GM12878 (cell line): Measurements from ENCODE around the gene MUTYH. TPM values are rescaled to one million over a fixed set of nuclear protein-coding genes. Genes with fewer than 3 reads are reported as not detected.

Experiments
- ATAC-seq: fragments of 200-7000 bp; cut with Tn5 transposase; 3 replicates; pipeline ENCODE4 v1.9.1; 2020; ENCODE audit warnings: mild to moderate bottlenecking, moderate library complexity
- BruUV-seq: library from RNA; stranded (reverse); fragments of 400-500 nt; replicated peaks from 2 replicates; lab custom pipeline; 2021; lab: Mats Ljungman, UMichigan
- CTCF ChIA-PET: fragments of 300-600 bp; sonication (Branson Sonifier 250); formaldehyde crosslinking; extraction: SDS; loops from one replicate; lab custom pipeline; 2021; ENCODE audit warnings: inconsistent platforms; lab: Yijun Ruan, JAX
- POLR2A ChIA-PET: fragments of 350-600 bp; formaldehyde crosslinking; extraction: SDS; loops from one replicate; lab custom pipeline; 2021; ENCODE audit warnings: inconsistent platforms; lab: Charles Lee
- RAD21 ChIA-PET: fragments of 300-600 bp; sonication (Branson Sonifier 250); formaldehyde crosslinking; loops from one replicate; lab custom pipeline; 2023; ENCODE audit warnings: antibody characterized with exemption; ENCODE audit not compliant: unreplicated experiment; lab: Charles Lee
- SMC1A ChIA-PET: fragments of 300-600 bp; sonication (Branson Sonifier 250); formaldehyde crosslinking; loops from one replicate; lab custom pipeline; 2023; ENCODE audit not compliant: unreplicated experiment, uncharacterized antibody; lab: Charles Lee
- DNase-seq: peaks from one replicate; pipeline ENCODE4 v3.0.0-alpha.2; 2011; ENCODE audit warnings: low read depth, low spot score
- FAIRE-seq: peaks from 3 replicates; lab custom pipeline; 2011; peaks lifted over from hg19 to GRCh38; lab: Jason Lieb, UNC
- H2AFZ ChIP-seq: 2 replicates; pipeline ENCODE4 v1.6.0; 2011; ENCODE audit warnings: low read depth, low read length, control low read depth; ENCODE audit not compliant: control insufficient read depth
- H3K27ac ChIP-seq: 2 replicates; pipeline ENCODE4 v1.5.1; 2011; ENCODE audit warnings: control low read depth; ENCODE audit not compliant: control insufficient read depth, insufficient read depth
- H3K27me3 ChIP-seq, 2 experiments: replicated peaks in 1 of 2; 2 replicates each; pipeline versions ENCODE4 v1.6.0 to v1.6.1; 2011; ENCODE audit warnings: low read length in 1 of 2; ENCODE audit not compliant: control insufficient read depth in 2 of 2, insufficient read depth in 2 of 2
- H3K36me3 ChIP-seq, 2 experiments: 2 replicates each; pipeline ENCODE4 v1.5.1; 2011; ENCODE audit warnings: low read length in 1 of 2; ENCODE audit not compliant: control insufficient read depth in 2 of 2, insufficient read depth in 2 of 2
- H3K4me1 ChIP-seq: 2 replicates; pipeline ENCODE4 v1.6.1; 2011; ENCODE audit warnings: mild to moderate bottlenecking, low read length, moderate library complexity, mixed read lengths; ENCODE audit not compliant: control insufficient read depth, insufficient read depth
- H3K4me2 ChIP-seq: 2 replicates; pipeline ENCODE4 v1.6.0; 2011; ENCODE audit warnings: control low read depth; ENCODE audit not compliant: control insufficient read depth, insufficient read depth
- H3K4me3 ChIP-seq: fragments of 200-600 bp; sonication (generic); 2 replicates; pipeline ENCODE4 v1.5.1; 2016
- H3K79me2 ChIP-seq: 2 replicates; pipeline ENCODE4 v1.6.0; 2011; ENCODE audit warnings: low read length; ENCODE audit not compliant: control insufficient read depth, insufficient read depth
- H3K9ac ChIP-seq: 2 replicates; pipeline ENCODE4 v1.8.0; 2011; ENCODE audit warnings: low read length, control low read depth, mixed read lengths; ENCODE audit not compliant: control insufficient read depth, insufficient read depth
- H3K9me3 ChIP-seq: replicated peaks from 3 replicates; pipeline ENCODE4 v1.5.1; 2011; ENCODE audit warnings: mild to moderate bottlenecking, low read length; ENCODE audit not compliant: control insufficient read depth, insufficient read depth
- H4K20me1 ChIP-seq: 2 replicates; pipeline ENCODE4 v1.6.0; 2011; ENCODE audit not compliant: control insufficient read depth, insufficient read depth
- ATF2 ChIP-seq: IDR thresholded peaks from 2 replicates; pipeline ENCODE4 v1.6.1; 2012; ENCODE audit warnings: low read length, inconsistent platforms
- CBX5 ChIP-seq: sonication (generic); IDR thresholded peaks from 2 replicates; pipeline ENCODE4 v1.6.1; 2016; ENCODE audit warnings: low read depth, moderate library complexity, mild to moderate bottlenecking, inconsistent platforms
- CHD1 ChIP-seq: IDR thresholded peaks from 2 replicates; pipeline ENCODE4 v1.6.1; 2012; ENCODE audit warnings: low read depth, low read length, improper control_type of control experiment
- E2F4 ChIP-seq: IDR thresholded peaks from 2 replicates; pipeline ENCODE4 v1.6.1; 2012; ENCODE audit warnings: low read depth, low read length, improper control_type of control experiment
- EED ChIP-seq: sonication (generic); IDR thresholded peaks from 2 replicates; pipeline ENCODE4 v1.6.1; 2016; ENCODE audit warnings: antibody characterized with exemption, low read depth
- EGR1 ChIP-seq, 2 experiments: IDR thresholded peaks; 1 replicate in 1 of 2; 2 replicates in 1 of 2; pipeline ENCODE4 v1.6.1; 2011 to 2012; ENCODE audit warnings: low read depth in 2 of 2, low read length in 2 of 2, borderline replicate concordance in 1 of 2, mild to moderate bottlenecking in 1 of 2, moderate library complexity in 1 of 2
- GATAD2B ChIP-seq: fragments of 450-650 bp; conservative IDR thresholded peaks from 2 replicates; pipeline ENCODE4 v1.6.1; 2017; ENCODE audit warnings: low read depth, mild to moderate bottlenecking, moderate library complexity
- IKZF2 ChIP-seq, 2 experiments: fragments of 450-650 bp; IDR thresholded peaks; 2 replicates each; pipeline ENCODE4 v1.6.1; 2017; ENCODE audit warnings: mild to moderate bottlenecking in 2 of 2, moderate library complexity in 2 of 2
- KDM1A ChIP-seq: fragments of 200-600 bp; sonication (generic); IDR thresholded peaks from 2 replicates; pipeline ENCODE4 v1.6.1; 2016; ENCODE audit warnings: borderline replicate concordance
- KLF5 ChIP-seq: fragments of 450-650 bp; IDR thresholded peaks from 2 replicates; pipeline ENCODE4 v1.6.1; 2014; ENCODE audit warnings: mild to moderate bottlenecking; ENCODE audit not compliant: partially characterized antibody
- MYB ChIP-seq: fragments of 150-350 bp; IDR thresholded peaks from 2 replicates; pipeline ENCODE4 v1.6.1; 2014; ENCODE audit warnings: mild to moderate bottlenecking, low read depth, low read length, borderline replicate concordance
- NFIC ChIP-seq: IDR thresholded peaks from 2 replicates; pipeline ENCODE4 v1.6.1; 2012; ENCODE audit warnings: low read depth, mild to moderate bottlenecking, inconsistent platforms, low read length, moderate library complexity
- NR2C1 ChIP-seq: fragments of 450-650 bp; IDR thresholded peaks from 2 replicates; pipeline ENCODE4 v1.6.1; 2017; ENCODE audit warnings: antibody characterized with exemption, mild to moderate bottlenecking, moderate library complexity
- POLR2AphosphoS5 ChIP-seq: IDR thresholded peaks from 2 replicates; pipeline ENCODE4 v1.6.1; 2011; ENCODE audit warnings: mild to moderate bottlenecking, low read length, inconsistent platforms
- RELA ChIP-seq: fragments of 450-650 bp; IDR thresholded peaks from 2 replicates; pipeline ENCODE4 v1.8.0; 2014; ENCODE audit warnings: borderline replicate concordance; ENCODE audit not compliant: partially characterized antibody
- RUNX3 ChIP-seq: IDR thresholded peaks from 2 replicates; pipeline ENCODE4 v1.6.1; 2012; ENCODE audit warnings: low read length, inconsistent platforms
- SMAD5 ChIP-seq: IDR thresholded peaks from 2 replicates; pipeline ENCODE4 v1.6.1; 2016; ENCODE audit warnings: antibody characterized with exemption, low read depth
- SMARCA5 ChIP-seq: fragments of 450-650 bp; IDR thresholded peaks from 2 replicates; pipeline ENCODE4 v1.6.1; 2017; ENCODE audit warnings: mild to moderate bottlenecking
- SPI1 ChIP-seq: IDR thresholded peaks from 2 replicates; pipeline ENCODE4 v1.6.1; 2011; ENCODE audit warnings: low read depth, mild to moderate bottlenecking, low read length, moderate library complexity, borderline replicate concordance; ENCODE audit not compliant: insufficient read depth
- SUZ12 ChIP-seq: fragments of 200-600 bp; sonication (generic); IDR thresholded peaks from one replicate; pipeline ENCODE4 v1.6.1; 2018; ENCODE audit warnings: antibody characterized with exemption, mild to moderate bottlenecking; ENCODE audit not compliant: unreplicated experiment
- ZSCAN29 ChIP-seq: fragments of 450-650 bp; IDR thresholded peaks from 2 replicates; pipeline ENCODE4 v1.6.1; 2017; ENCODE audit warnings: mild to moderate bottlenecking, moderate library complexity
- in situ Hi-C: fragments of 300-500 bp; cut with MboI; formaldehyde crosslinking; loops from 9 replicates; pipeline ENCODE4 v1.14.3; 2018; ENCODE audit warnings: mixed read lengths
- intact Hi-C: fragments of 100-400 bp; cut with micrococcal nuclease; formaldehyde crosslinking; loops from one replicate; pipeline ENCODE4 v1.14.2; 2022; ENCODE audit not compliant: unreplicated experiment
- polyA plus RNA-seq, 11 experiments: library from polyadenylated mRNA; depleted of rRNA in 4 of 11; unstranded in 6 of 11; stranded (reverse) in 5 of 11; fragments of >200 nt; fragmentation: Nextera tagmentation in 4 of 11; fragmentation: Illumina TruSeq in 1 of 11; extraction: Ambion mirVana in 4 of 11; extraction: Trizol in 1 of 11; gene quantifications; 1 replicate in 1 of 11; 2 replicates in 10 of 11; pipeline versions ENCODE4 v1.2.1 to v1.2.3, GENCODE V29; 2011 to 2016; ENCODE audit warnings: inconsistent platforms in 2 of 11, missing spikeins in 2 of 11, low read depth in 1 of 11
- total RNA-seq, 4 experiments: library from RNA; depleted of rRNA in 3 of 4; stranded (reverse); fragments of >200 nt in 3 of 4; fragmentation: Illumina TruSeq in 1 of 4; extraction: Trizol in 1 of 4; gene quantifications; 2 replicates each; pipeline versions ENCODE4 v1.2.1 to v1.2.3, GENCODE V29; 2013 to 2021

Gene MUTYH
- total and polyA plus RNA-seq, 10 of the 15 experiments (the other 5 are each of a cell fraction or from before 2014, with no cell fraction given) = 2.5 to 42.0 (median 30.0) TPM

- no peak for TF ChIP-seq KLF5
- no peak for TF ChIP-seq EGR1 (IDR thresholded peaks at IDR 0.05; ENCODE audit: borderline replicate concordance in 1 of 2, low read depth in 2 of 2, low read length in 2 of 2)
Observed at GRCh38 chr1:45373573-45373972, 33.3 kb upstream of the MUTYH start (continued).

DNA sequence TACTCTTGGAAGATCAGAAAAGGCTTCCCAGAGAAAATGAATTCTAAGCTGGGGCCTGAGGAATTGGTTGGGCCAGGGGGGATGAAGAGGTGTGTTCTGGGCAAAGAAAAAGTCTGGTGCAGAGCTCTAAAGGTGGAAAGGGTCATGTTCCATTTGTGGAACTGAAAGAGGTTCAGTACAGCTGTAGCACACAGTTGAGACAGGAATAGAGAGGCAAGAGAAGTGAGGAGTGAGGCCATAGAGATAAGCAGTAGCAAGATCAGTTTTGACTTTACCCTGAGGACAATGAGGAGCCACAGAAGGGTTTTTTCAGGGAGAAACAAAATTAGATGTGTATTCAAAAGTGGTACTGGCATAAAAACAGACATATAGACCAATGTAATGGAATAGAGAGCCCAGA, 30.3 kb upstream of the MUTYH start:
- CTCF ChIA-PET = interaction anchor here (1.0 to 2.0 kb wide), 3 partner anchors 10 to 124 kb away, joined by 3 to 5 read pairs (median 3); no protein-coding TSS in a partner anchor
- POLR2A ChIA-PET = interaction anchor here (1.3 kb wide), 1 partner anchor 120 kb away, joined by 3 read pairs; the partner anchor contains the start of gene TESK2
- no peak for TF ChIP-seq ZSCAN29
- TF ChIP-seq RELA = no peak
- no peak for TF ChIP-seq ATF2
- TF ChIP-seq EED = 0 out of 2 replicates have a peak, but pooled peaks have one; percentile 44
- TF ChIP-seq NR2C1 = no peak
- TF ChIP-seq NFIC = 0 out of 2 replicates have a peak, but pooled peaks have one; percentile 30
- TF ChIP-seq CBX5 = 0 out of 2 replicates have a peak, but pooled peaks have one; percentile 36
- no peak for TF ChIP-seq MYB
- no peak for TF ChIP-seq SMARCA5
- 0 out of 2 replicates have a peak, but pooled peaks have one; percentile 32 for TF ChIP-seq RUNX3
- no peak for TF ChIP-seq E2F4
- no peak for TF ChIP-seq KDM1A
- peak; percentile 57 to 61; a peak in 3 of 4 replicates for TF ChIP-seq IKZF2 (IDR thresholded peaks at IDR 0.05)
- TF ChIP-seq SMAD5 = no peak
- no peak for TF ChIP-seq CHD1
- peak; percentile 75; the same call in 1 of the 2 replicates for TF ChIP-seq SPI1
- TF ChIP-seq POLR2AphosphoS5 = no peak
- no peak for TF ChIP-seq GATAD2B
- no peak for TF ChIP-seq SUZ12

More for the DNA sequence above, 30.3 kb upstream of the MUTYH start:
- FAIRE-seq = no peak
- in situ Hi-C loops (no loop called here), intact Hi-C loops (no loop called here)
- Histone ChIP-seq H3K4me2 (peak overlapping the region; percentile 15; the same call in 1 of the 2 replicates), H3K79me2 (no peaks in the 10 kb centered on the region), H3K27me3 (no peaks in the 10 kb centered on the region), H3K4me3 (no peak overlapping the region), H3K9ac (no peak overlapping the region), H3K9me3 (no peaks in the 10 kb centered on the region), H3K36me3 (no peaks in the 10 kb centered on the region), H4K20me1 (no peaks in the 10 kb centered on the region), H3K4me1 (peaks cover 41% of the 10 kb centered on the region), H3K27ac (peak overlapping the region; percentile 3), H2AFZ (no peak overlapping the region)
- ATAC-seq = peak; percentile 85
- DNase-seq = peak; percentile 39
- SMC1A ChIA-PET = interaction anchor here (0.9 to 3.0 kb wide), 6 partner anchors 11 to 472 kb away, joined by 3 to 18 read pairs (median 4); partner anchors contain the start of gene TESK2
- no TSS peak for BruUV-seq
- RAD21 ChIA-PET = interaction anchor here (1.2 to 2.0 kb wide), 4 partner anchors 9 to 121 kb away, joined by 3 to 8 read pairs (median 5); partner anchors contain the start of gene TESK2
